ACHN (cell line): ENCODE measurements around the gene MEF2D.

Experiments
- DNase-seq: peaks from one replicate; pipeline ENCODE4 v3.0.0-alpha.2; 2015
- in situ Hi-C: cut with HindIII; loops from 2 replicates; pipeline ENCODE4 v1.10.0; 2017; ENCODE audit warnings: low sequenced_read_pairs, low pct_ligation_motif_present, low pct_unique_long_range_greater_than_20kb

Gene MEF2D

DNA sequence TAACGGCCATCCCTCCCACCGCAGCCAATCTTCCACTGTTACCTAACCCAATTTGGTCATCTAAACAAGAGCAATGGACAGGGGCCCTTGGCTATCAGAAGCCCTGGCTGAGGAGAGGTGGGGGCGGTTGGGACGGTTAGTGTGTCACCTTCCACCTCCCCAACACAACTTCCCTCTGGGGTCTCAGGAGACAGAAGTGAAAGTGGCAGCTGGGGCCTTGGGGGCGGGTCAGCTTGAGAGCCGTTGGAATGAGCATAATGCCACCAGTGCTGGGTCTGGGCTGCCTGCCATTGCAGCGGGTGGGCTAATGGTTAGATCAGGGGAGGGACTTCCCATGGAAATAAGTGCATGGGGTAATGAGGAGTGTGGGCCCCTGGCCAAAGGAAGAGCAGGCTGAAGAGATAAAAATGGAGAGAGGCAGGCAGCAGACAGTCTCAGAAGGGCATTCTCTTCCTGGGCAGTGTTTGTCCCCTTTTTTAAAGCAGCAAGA is 7.9 kb downstream of the MEF2D start:
- in situ Hi-C loops = no loop called here
- no peak for DNase-seq

DNA sequence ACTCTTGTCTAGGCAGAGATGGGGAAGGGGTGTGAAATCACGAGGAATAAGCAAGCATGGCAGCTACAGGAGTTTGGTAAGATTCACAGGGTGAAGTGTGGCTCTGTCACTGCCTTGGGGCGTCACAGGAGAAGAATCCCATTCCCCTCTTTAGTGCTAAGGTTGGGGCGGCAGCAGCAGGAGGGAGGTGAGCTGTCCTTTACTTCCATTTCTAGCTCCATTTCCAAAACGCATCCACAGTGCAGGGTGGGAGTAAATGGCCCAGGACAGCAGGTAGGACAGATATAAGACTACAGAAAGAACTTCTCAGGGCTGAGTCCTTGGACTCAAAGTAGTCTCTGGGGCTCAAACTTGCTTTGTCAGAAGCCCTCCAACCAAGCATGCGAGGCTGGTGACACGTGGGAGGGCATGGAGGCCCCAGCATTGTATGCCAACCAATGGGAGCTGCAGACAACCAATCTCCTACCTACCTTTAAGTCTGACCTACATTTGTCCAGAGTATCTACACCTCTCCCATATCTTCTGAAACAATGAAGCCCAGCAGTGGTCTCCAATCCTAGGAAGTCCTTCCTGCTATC is 8.5 kb downstream of the MEF2D start:
- in situ Hi-C loops = no loop called here
- DNase-seq = no peak

DNA sequence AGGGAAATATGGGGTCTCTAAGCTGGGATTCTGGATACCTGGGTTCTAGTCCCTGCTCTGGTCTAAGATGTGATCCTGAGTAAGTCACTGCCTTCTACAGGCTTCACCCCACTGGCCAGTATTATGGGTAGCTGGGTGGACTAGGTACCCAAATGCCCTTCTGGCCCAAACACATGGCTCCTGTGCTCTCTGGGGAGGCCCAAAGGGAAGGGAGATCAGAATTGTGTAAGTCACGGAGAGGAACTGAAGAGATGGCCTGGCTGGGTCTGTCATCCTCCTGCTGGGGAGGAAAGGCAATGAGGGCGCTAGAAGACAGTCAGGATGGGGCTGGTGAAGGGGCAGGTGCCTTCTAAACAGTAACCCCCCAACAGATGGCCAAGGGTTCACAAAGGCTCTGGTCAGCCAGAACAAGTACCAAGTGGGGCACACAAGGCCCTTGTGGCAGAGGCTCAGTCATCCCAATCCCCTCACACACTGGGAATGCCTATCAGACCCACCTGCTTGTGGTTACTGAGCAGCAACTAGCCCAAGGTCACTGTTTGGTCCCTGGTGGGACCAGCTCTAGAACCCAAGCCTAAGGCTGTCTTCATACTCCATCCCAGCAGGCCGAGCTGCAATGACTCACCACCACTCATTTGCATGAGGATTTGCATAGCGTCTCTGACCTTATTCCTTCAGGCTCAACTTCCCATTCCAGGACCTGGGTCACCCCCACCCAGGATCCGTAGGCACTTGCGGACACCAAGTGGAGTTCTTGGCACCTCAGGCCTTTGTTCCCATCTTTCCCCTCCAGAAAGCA is 9.2 kb downstream of the MEF2D start:
- in situ Hi-C loops = no loop called here
- DNase-seq = no peak

DNA sequence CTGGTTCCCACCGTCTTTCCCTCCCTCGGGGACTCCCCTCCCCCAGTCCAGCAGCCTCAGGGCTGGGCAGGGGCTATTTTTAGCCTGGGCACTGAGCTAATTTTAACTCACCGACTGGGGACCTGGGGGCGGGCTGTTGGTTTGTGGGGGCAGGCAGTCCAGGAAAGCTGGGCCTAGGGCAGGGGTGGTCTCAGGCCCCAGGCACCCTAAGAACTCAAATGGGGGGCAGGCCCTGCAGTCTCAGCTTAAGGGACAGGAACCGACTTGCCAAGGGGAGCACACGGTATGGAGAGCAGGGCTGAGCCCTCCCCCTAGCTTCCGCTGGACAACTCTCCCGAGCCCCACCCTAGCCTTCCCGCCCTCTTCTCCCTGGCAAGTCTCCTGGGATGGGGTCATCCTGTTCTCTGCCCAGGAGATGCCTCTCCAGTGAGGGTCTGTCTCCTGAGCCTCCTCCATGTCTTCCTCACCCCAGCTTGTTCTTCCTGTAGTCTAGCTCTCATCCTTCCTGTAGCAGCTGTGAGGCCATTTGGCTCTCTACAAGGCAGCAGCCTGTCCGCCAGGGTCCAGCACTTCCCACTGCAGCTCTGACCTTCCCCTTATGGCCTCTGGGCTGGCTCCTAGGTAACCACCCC is 10.1 kb downstream of the MEF2D start:
- in situ Hi-C loops = no loop called here
- no peak for DNase-seq

DNA sequence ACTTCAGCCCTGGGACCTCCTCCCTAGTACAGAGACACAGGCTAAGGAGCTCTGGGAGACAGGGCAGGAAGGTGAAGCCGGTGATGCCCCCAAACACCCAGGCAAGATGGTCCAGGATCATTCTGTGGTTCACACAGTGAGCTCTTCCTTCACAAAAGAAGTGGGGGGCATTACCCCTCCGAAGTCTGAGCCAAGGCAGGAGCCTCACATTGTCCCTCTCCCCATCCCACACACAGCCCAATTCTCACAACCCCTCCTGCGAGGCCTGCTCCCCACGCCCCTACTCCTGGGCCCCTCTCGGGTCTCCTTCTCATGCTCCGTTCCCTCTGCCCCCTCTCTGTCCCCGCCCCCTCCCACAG is 10.7 kb downstream of the MEF2D start:
- in situ Hi-C loops = no loop called here
- no peak for DNase-seq

GRCh38 chr1:156489166-156489934 is 11.2 kb downstream of the MEF2D start:
- DNase-seq = no peak
- in situ Hi-C loops = no loop called here

- DNase-seq = no peak
- in situ Hi-C loops = no loop called here
Measured at GRCh38 chr1:156488566-156489165, 11.9 kb downstream of the MEF2D start.

DNA sequence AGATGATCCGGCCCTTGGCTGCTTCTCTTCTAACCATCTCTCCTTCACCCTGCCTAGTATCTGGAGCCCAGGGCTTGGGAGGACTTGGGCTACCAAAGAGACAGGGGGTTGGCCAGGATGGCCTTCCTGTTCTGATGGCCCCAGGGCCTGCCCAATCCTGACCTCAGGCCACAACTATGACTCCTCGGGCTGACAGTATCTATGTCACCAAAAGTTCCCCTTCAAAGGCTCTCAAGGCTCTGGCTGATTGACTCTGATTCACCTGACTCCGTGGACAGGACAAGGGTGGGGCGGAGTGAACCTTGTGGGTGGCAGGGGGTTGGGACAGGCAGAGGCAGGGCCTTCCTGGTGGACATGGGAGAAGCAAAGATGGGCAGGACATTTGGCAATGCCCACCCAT is 12.7 kb downstream of the MEF2D start:
- no peak for DNase-seq
- in situ Hi-C loops = no loop called here

DNA sequence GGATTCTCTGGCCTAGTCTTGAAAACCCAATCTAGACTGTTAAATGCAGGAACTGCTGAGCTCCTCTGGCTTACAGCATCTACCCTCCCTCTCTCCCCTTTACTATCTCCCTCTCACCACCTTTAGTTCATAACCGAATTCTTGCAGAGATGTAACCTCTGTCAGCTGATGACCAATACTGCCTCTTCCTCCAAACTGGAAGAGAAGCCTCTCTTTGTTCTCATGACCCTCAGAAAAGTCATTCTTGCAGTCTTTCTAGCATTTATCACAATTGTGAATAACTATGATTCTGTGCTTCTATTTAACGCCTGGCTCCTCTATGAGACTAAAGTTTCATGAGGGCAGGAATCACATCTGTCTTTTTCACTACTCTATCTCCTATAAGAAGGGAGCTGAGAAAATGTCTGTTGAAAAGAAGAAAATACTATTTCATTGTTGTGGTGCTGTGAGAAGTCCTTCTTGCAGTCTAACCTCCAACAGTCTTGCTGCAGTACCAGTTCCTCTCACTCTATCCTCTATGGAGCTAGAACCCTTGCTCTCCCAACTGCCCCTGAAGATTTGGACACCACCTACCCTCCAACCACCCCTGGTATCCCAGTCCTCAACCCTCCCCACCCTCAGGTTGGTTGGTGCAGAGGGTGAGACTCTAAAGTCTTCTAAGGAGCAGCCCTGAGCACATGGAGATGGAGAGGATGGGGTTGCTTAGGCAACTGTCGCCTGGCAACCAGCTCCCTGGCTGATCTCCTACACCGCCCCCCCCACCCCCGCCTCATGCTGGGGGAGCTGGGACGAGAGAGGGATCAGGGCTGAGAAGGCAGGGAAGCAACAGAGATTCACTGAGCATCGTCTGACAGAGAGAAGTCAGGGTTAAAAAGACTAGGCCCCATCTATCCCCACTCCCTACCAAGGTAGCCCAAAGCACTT is 13.9 kb downstream of the MEF2D start:
- in situ Hi-C loops = no loop called here
- no peak for DNase-seq

- in situ Hi-C loops = no loop called here
- no peak for DNase-seq
Measured at GRCh38 chr1:156485984-156486383, 14.6 kb downstream of the MEF2D start.

- in situ Hi-C loops = no loop called here
- no peak for DNase-seq
Measured at GRCh38 chr1:156484480-156485058, 16.0 kb downstream of the MEF2D start.

- no peak for DNase-seq
- in situ Hi-C loops = no loop called here
Measured at GRCh38 chr1:156483397-156483796, 17.2 kb downstream of the MEF2D start.

GRCh38 chr1:156482276-156482675 is 18.3 kb downstream of the MEF2D start:
- DNase-seq = no peak
- in situ Hi-C loops = no loop called here

GRCh38 chr1:156481527-156481926 is 19.0 kb downstream of the MEF2D start:
- in situ Hi-C loops = no loop called here
- no peak for DNase-seq

- peak; percentile 26 for DNase-seq
- in situ Hi-C loops = no loop called here
Measured at GRCh38 chr1:156480411-156481192, 20.0 kb downstream of the MEF2D start.

GRCh38 chr1:156480016-156480370 is 20.6 kb downstream of the MEF2D start:
- no peak for DNase-seq

More at GRCh38 chr1:156480016-156480370, 20.6 kb downstream of the MEF2D start:
- in situ Hi-C loops = no loop called here
